Neural cell (in vitro differentiated cells): Measurements from ENCODE around the gene ANKRD22. TPM values are rescaled to one million over a fixed set of nuclear protein-coding genes. Genes with fewer than 3 reads are reported as not detected.

Experiments
- H2AFZ ChIP-seq: fragments of 200-600, 300-800 bp; sonication (generic), shearing (Covaris generic); 2 replicates; pipeline ENCODE4 v1.6.0; 2014; ENCODE audit warnings: low read depth, mild to moderate bottlenecking, antibody characterized with exemption, low read length, moderate library complexity
- H3F3A ChIP-seq: fragments of 200-600 bp; shearing (Covaris generic); 2 replicates; pipeline ENCODE4 v1.6.1; 2016; ENCODE audit warnings: mild to moderate bottlenecking, moderate library complexity, mixed read lengths, antibody characterized with exemption, low read length; ENCODE audit not compliant: insufficient read depth, poor library complexity, severe bottlenecking
- H3K27ac ChIP-seq: fragments of 200-600, 300-800 bp; sonication (generic), shearing (Covaris generic); 2 replicates; pipeline ENCODE4 v1.5.1; 2014; ENCODE audit warnings: mild to moderate bottlenecking, low read length, moderate library complexity
- H3K27me3 ChIP-seq: fragments of 300-800, 200-600 bp; sonication (generic), shearing (Covaris generic); 2 replicates; pipeline ENCODE4 v1.6.0; 2014; ENCODE audit warnings: mild to moderate bottlenecking, low read depth, low read length, moderate library complexity; ENCODE audit not compliant: insufficient read depth
- H3K36me3 ChIP-seq: fragments of 300-800, 200-600 bp; sonication (generic), shearing (Covaris generic); 2 replicates; pipeline ENCODE4 v1.5.1; 2014; ENCODE audit warnings: mild to moderate bottlenecking, antibody characterized with exemption, low read length, moderate library complexity; ENCODE audit not compliant: insufficient read depth
- H3K4me2 ChIP-seq: fragments of 300-800, 200-600 bp; sonication (generic), shearing (Covaris generic); 2 replicates; pipeline ENCODE4 v1.6.0; 2014; ENCODE audit warnings: mild to moderate bottlenecking, low read length
- H3K4me3 ChIP-seq: fragments of 300-800, 200-600 bp; sonication (generic), shearing (Covaris generic); 2 replicates; pipeline ENCODE4 v1.5.1; 2014; ENCODE audit warnings: mild to moderate bottlenecking, low read length, moderate library complexity
- H3K79me2 ChIP-seq: fragments of 200-600 bp; shearing (Covaris generic); replicated peaks from 2 replicates; pipeline ENCODE4 v1.6.0; 2014; ENCODE audit warnings: mild to moderate bottlenecking, low read length, moderate library complexity; ENCODE audit not compliant: insufficient read depth
- H3K9ac ChIP-seq: fragments of 300-800, 200-600 bp; sonication (generic), shearing (Covaris generic); 2 replicates; pipeline ENCODE4 v1.6.1; 2016; ENCODE audit warnings: mild to moderate bottlenecking, low read length, mixed read lengths
- H3K9me2 ChIP-seq: fragments of 200-600 bp; shearing (Covaris generic); 2 replicates; pipeline ENCODE4 v1.6.1; 2016; ENCODE audit warnings: mild to moderate bottlenecking, low read length, mixed read lengths; ENCODE audit not compliant: insufficient read depth
- H3K9me3 ChIP-seq: fragments of 200-600, 300-800 bp; sonication (generic), shearing (Covaris generic); 2 replicates; pipeline ENCODE4 v1.6.1; 2016; ENCODE audit warnings: mild to moderate bottlenecking, mixed run types, low read length, moderate library complexity, mixed read lengths
- H4K20me1 ChIP-seq: fragments of 200-600 bp; shearing (Covaris generic); 2 replicates; pipeline ENCODE4 v1.6.1; 2016; ENCODE audit warnings: mild to moderate bottlenecking, mixed run types; ENCODE audit not compliant: insufficient read depth
- EP300 ChIP-seq: fragments of 450-650 bp; conservative IDR thresholded peaks from 2 replicates; pipeline ENCODE4 v1.6.1; 2014; ENCODE audit warnings: antibody characterized with exemption, mild to moderate bottlenecking, moderate library complexity; ENCODE audit not compliant: poor library complexity, severe bottlenecking
- EZH2 ChIP-seq: fragments of 200-600, 300-800 bp; shearing (Covaris generic), sonication (generic); IDR thresholded peaks from 2 replicates; pipeline ENCODE4 v1.6.1; 2014; ENCODE audit warnings: antibody characterized with exemption, low read length, borderline replicate concordance, mild to moderate bottlenecking; ENCODE audit not compliant: insufficient read depth, poor library complexity, severe bottlenecking
- POLR2AphosphoS5 ChIP-seq: IDR thresholded peaks from 2 replicates; pipeline ENCODE4 v1.6.1; 2012
- RAD21 ChIP-seq: fragments of 450-650 bp; conservative IDR thresholded peaks from 2 replicates; pipeline ENCODE4 v1.6.1; 2014; ENCODE audit warnings: antibody characterized with exemption, mild to moderate bottlenecking, moderate library complexity
- SMC3 ChIP-seq: fragments of 450-650 bp; conservative IDR thresholded peaks from 2 replicates; pipeline ENCODE4 v1.6.1; 2014; ENCODE audit warnings: antibody characterized with exemption, mild to moderate bottlenecking, moderate library complexity; ENCODE audit not compliant: poor library complexity
- TAF1 ChIP-seq: IDR thresholded peaks from 2 replicates; pipeline ENCODE4 v1.6.1; 2012; ENCODE audit warnings: low read depth
- polyA plus RNA-seq: library from polyadenylated mRNA; depleted of rRNA; stranded (reverse); fragments of >200 nt; gene quantifications from 2 replicates; pipeline ENCODE4 v1.2.3, GENCODE V29; 2014
- TF ChIP-seq, protein P1 (sequence below): fragments of 450-650 bp; IDR thresholded peaks from 2 replicates; pipeline ENCODE4 v1.5.1; 2014; ENCODE audit warnings: antibody characterized with exemption, mild to moderate bottlenecking, moderate library complexity; ENCODE audit not compliant: poor library complexity, severe bottlenecking
- TF ChIP-seq, protein P2 (sequence below): IDR thresholded peaks from 2 replicates; pipeline ENCODE4 v1.6.1; 2012; ENCODE audit warnings: borderline replicate concordance

ANKRD22 gene
- polyA plus RNA-seq, 1 donor from 2014 or later = 0.57 TPM

DNA sequence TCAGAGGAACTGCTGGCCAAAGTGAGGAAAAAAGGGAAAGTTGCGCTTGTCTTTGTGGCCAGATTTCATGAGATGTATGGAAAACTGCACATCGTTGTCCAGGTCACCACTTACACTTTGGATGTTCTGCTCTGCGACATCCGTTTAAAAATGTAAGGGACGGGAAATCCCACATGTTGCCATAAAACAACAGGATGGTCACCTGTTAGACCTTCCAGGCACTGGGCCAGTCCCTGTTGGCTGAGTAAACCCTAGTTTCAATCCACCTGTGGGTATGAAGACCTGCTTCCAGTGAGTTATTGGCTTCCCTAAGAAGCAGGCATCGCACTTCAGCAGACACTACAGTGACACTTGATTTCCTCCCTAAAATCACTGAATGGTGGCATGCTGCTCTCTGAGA lies 25.7 kb upstream of the ANKRD22 start:
- no peaks in the 10 kb centered on the region for H3K79me2 ChIP-seq
- no peak overlapping the region for H3K9ac ChIP-seq
- H4K20me1 ChIP-seq = no peaks in the 10 kb centered on the region
- H3K4me3 ChIP-seq = no peak overlapping the region
- no peaks in the 10 kb centered on the region for H3K36me3 ChIP-seq
- no peak overlapping the region for H2AFZ ChIP-seq
- H3K4me2 ChIP-seq = no peak overlapping the region
- H3K27ac ChIP-seq = no peak overlapping the region
- no peak for TF ChIP-seq TAF1
- no peak for TF ChIP-seq RAD21
- no peak for TF ChIP-seq EP300
- TF ChIP-seq, protein P1, sequence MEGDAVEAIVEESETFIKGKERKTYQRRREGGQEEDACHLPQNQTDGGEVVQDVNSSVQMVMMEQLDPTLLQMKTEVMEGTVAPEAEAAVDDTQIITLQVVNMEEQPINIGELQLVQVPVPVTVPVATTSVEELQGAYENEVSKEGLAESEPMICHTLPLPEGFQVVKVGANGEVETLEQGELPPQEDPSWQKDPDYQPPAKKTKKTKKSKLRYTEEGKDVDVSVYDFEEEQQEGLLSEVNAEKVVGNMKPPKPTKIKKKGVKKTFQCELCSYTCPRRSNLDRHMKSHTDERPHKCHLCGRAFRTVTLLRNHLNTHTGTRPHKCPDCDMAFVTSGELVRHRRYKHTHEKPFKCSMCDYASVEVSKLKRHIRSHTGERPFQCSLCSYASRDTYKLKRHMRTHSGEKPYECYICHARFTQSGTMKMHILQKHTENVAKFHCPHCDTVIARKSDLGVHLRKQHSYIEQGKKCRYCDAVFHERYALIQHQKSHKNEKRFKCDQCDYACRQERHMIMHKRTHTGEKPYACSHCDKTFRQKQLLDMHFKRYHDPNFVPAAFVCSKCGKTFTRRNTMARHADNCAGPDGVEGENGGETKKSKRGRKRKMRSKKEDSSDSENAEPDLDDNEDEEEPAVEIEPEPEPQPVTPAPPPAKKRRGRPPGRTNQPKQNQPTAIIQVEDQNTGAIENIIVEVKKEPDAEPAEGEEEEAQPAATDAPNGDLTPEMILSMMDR = no peak
- no peak for TF ChIP-seq SMC3
- TF ChIP-seq, protein P2, sequence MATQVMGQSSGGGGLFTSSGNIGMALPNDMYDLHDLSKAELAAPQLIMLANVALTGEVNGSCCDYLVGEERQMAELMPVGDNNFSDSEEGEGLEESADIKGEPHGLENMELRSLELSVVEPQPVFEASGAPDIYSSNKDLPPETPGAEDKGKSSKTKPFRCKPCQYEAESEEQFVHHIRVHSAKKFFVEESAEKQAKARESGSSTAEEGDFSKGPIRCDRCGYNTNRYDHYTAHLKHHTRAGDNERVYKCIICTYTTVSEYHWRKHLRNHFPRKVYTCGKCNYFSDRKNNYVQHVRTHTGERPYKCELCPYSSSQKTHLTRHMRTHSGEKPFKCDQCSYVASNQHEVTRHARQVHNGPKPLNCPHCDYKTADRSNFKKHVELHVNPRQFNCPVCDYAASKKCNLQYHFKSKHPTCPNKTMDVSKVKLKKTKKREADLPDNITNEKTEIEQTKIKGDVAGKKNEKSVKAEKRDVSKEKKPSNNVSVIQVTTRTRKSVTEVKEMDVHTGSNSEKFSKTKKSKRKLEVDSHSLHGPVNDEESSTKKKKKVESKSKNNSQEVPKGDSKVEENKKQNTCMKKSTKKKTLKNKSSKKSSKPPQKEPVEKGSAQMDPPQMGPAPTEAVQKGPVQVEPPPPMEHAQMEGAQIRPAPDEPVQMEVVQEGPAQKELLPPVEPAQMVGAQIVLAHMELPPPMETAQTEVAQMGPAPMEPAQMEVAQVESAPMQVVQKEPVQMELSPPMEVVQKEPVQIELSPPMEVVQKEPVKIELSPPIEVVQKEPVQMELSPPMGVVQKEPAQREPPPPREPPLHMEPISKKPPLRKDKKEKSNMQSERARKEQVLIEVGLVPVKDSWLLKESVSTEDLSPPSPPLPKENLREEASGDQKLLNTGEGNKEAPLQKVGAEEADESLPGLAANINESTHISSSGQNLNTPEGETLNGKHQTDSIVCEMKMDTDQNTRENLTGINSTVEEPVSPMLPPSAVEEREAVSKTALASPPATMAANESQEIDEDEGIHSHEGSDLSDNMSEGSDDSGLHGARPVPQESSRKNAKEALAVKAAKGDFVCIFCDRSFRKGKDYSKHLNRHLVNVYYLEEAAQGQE = no peak
- no peak for TF ChIP-seq EZH2
- H3F3A ChIP-seq = peaks cover 7% of the 10 kb centered on the region
- H3K9me3 ChIP-seq = no peaks in the 10 kb centered on the region
- H3K9me2 ChIP-seq = no peaks in the 10 kb centered on the region
- no peaks in the 10 kb centered on the region for H3K27me3 ChIP-seq

DNA sequence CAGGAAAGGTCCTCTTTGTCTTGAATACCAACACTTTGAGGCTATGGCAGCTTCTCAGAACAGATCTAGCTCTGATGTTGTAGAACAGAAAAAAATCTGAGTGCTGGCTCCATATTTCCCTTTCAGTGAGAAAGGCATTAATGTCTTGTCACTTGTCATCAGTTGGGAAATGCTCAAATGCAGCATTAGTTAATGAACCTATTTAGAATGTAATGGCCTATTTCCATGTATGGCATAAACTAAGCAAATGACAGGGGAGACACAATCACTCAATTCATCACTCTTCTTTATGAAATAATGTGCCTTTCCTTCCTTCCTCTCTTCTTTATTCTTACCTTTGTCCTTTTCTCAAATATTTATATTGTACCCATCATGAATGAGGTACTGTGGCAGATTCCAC lies 23.4 kb upstream of the ANKRD22 start:
- H3F3A ChIP-seq = peaks cover 7% of the 10 kb centered on the region
- peak overlapping the region; percentile 18 for H2AFZ ChIP-seq
- H3K36me3 ChIP-seq = no peaks in the 10 kb centered on the region
- H3K9ac ChIP-seq = peak overlapping the region; percentile 43
- H3K9me3 ChIP-seq = no peaks in the 10 kb centered on the region
- H4K20me1 ChIP-seq = no peaks in the 10 kb centered on the region
- no peaks in the 10 kb centered on the region for H3K9me2 ChIP-seq
- no peaks in the 10 kb centered on the region for H3K27me3 ChIP-seq
- peak overlapping the region; percentile 90 for H3K27ac ChIP-seq
- no peak overlapping the region for H3K4me2 ChIP-seq
- no peaks in the 10 kb centered on the region for H3K79me2 ChIP-seq
- TF ChIP-seq TAF1 = no peak
- peak; percentile 84 for TF ChIP-seq EP300
- TF ChIP-seq POLR2AphosphoS5 = peak; percentile 64
- TF ChIP-seq, protein P2 = peak; percentile 8
- H3K4me3 ChIP-seq = peak overlapping the region; percentile 16
